HEK293T (cell line): ENCODE results near the gene TLNRD1.

Experiments used
- ARNT ChIP-seq: fragments of 450-650 bp; IDR thresholded peaks from 2 replicates; pipeline ENCODE4 v1.6.1; 2017; ENCODE audit warnings: mild to moderate bottlenecking
- FOXA1 ChIP-seq: fragments of 450-650 bp; IDR thresholded peaks from 2 replicates; pipeline ENCODE4 v1.6.1; 2016; ENCODE audit warnings: mild to moderate bottlenecking
- FOXK2 ChIP-seq: fragments of 450-650 bp; IDR thresholded peaks from 2 replicates; pipeline ENCODE4 v1.6.1; 2016; ENCODE audit warnings: mild to moderate bottlenecking
- HDGF ChIP-seq: fragments of 450-650 bp; IDR thresholded peaks from 2 replicates; pipeline ENCODE4 v1.6.1; 2017; ENCODE audit warnings: antibody characterized with exemption, borderline replicate concordance
- L3MBTL2 ChIP-seq: fragments of 450-650 bp; conservative IDR thresholded peaks from 2 replicates; pipeline ENCODE4 v1.6.1; 2016; ENCODE audit warnings: mild to moderate bottlenecking
- NFRKB ChIP-seq: fragments of 450-650 bp; IDR thresholded peaks from 2 replicates; pipeline ENCODE4 v1.6.1; 2016; ENCODE audit warnings: mild to moderate bottlenecking, moderate library complexity
- SP1 ChIP-seq: fragments of 450-650 bp; IDR thresholded peaks from 2 replicates; pipeline ENCODE4 v1.6.1; 2017
- ZNF384 ChIP-seq: fragments of 450-650 bp; IDR thresholded peaks from 2 replicates; pipeline ENCODE4 v1.6.1; 2016
- TF ChIP-seq, protein P1 (sequence below): fragments of 450-650 bp; IDR thresholded peaks from 2 replicates; pipeline ENCODE4 v1.6.1; 2016

- TF ChIP-seq FOXA1 (no peak), ZNF384 (no peak), HDGF (no peak), FOXK2 (no peak), SP1 (no peak), L3MBTL2 (no peak), ARNT (no peak), NFRKB (no peak)
- TF ChIP-seq, protein P1, sequence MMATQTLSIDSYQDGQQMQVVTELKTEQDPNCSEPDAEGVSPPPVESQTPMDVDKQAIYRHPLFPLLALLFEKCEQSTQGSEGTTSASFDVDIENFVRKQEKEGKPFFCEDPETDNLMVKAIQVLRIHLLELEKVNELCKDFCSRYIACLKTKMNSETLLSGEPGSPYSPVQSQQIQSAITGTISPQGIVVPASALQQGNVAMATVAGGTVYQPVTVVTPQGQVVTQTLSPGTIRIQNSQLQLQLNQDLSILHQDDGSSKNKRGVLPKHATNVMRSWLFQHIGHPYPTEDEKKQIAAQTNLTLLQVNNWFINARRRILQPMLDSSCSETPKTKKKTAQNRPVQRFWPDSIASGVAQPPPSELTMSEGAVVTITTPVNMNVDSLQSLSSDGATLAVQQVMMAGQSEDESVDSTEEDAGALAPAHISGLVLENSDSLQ = no peak
Observed at GRCh38 chr15:80977627-80978036, 23.1 kb upstream of the TLNRD1 start.
